MM.1S (cell line): Measurements from ENCODE around the gene STX17.

Experiments
- CTCF ChIP-seq: fragments of 300-600 bp; sonication (generic); IDR thresholded peaks from 2 replicates; pipeline ENCODE4 v1.5.1; 2016; ENCODE audit warnings: antibody characterized with exemption, low read length, mixed read lengths
- EZH2 ChIP-seq: fragments of 300-600 bp; sonication (generic); optimal IDR thresholded peaks from 2 replicates; pipeline ENCODE3; 2017; ENCODE audit warnings: low read depth, mild to moderate bottlenecking, antibody characterized with exemption, low read length, mixed read lengths

- TF ChIP-seq CTCF: no peak
- no peak for TF ChIP-seq EZH2
Observed at GRCh38 chr9:99971410-99971809, 65.0 kb downstream of the STX17 start.
